ENCODE data around the gene FKTN.

- TF ChIP-seq HCFC1 (IDR thresholded peaks at IDR 0.05; ENCODE audit: low read depth, low read length) (no peak), SAFB2 (IDR thresholded peaks at IDR 0.05; ENCODE audit: borderline replicate concordance, low read depth, low read length, severe bottlenecking) (no peak), ZNF707 (CRISPR knock-in tag; conservative IDR thresholded peaks at IDR 0.05) (no peak), HMG20A (CRISPR knock-in tag; conservative IDR thresholded peaks at IDR 0.05) (no peak), POLR2AphosphoS5 (IDR thresholded peaks at IDR 0.05; ENCODE audit: control insufficient read depth, insufficient read depth, low read depth, low read length) (no peak), POLR2AphosphoS2 (IDR thresholded peaks at IDR 0.05; ENCODE audit: low read length) (no peak), CHCHD3 (CRISPR knock-in tag; IDR thresholded peaks at IDR 0.05) (no peak), RAD21 (CRISPR knock-in tag; conservative IDR thresholded peaks at IDR 0.05 in 1 of 2, IDR thresholded peaks at IDR 0.05 in 1 of 2) (no peak)
- TF ChIP-seq, protein P1, sequence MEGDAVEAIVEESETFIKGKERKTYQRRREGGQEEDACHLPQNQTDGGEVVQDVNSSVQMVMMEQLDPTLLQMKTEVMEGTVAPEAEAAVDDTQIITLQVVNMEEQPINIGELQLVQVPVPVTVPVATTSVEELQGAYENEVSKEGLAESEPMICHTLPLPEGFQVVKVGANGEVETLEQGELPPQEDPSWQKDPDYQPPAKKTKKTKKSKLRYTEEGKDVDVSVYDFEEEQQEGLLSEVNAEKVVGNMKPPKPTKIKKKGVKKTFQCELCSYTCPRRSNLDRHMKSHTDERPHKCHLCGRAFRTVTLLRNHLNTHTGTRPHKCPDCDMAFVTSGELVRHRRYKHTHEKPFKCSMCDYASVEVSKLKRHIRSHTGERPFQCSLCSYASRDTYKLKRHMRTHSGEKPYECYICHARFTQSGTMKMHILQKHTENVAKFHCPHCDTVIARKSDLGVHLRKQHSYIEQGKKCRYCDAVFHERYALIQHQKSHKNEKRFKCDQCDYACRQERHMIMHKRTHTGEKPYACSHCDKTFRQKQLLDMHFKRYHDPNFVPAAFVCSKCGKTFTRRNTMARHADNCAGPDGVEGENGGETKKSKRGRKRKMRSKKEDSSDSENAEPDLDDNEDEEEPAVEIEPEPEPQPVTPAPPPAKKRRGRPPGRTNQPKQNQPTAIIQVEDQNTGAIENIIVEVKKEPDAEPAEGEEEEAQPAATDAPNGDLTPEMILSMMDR (IDR thresholded peaks at IDR 0.05 in 2 of 3, conservative IDR thresholded peaks at IDR 0.05 in 1 of 3; ENCODE audit: insufficient read depth in 2 of 3, low read depth in 1 of 3, low read length in 3 of 3): no peak
- TF ChIP-seq, protein P2, sequence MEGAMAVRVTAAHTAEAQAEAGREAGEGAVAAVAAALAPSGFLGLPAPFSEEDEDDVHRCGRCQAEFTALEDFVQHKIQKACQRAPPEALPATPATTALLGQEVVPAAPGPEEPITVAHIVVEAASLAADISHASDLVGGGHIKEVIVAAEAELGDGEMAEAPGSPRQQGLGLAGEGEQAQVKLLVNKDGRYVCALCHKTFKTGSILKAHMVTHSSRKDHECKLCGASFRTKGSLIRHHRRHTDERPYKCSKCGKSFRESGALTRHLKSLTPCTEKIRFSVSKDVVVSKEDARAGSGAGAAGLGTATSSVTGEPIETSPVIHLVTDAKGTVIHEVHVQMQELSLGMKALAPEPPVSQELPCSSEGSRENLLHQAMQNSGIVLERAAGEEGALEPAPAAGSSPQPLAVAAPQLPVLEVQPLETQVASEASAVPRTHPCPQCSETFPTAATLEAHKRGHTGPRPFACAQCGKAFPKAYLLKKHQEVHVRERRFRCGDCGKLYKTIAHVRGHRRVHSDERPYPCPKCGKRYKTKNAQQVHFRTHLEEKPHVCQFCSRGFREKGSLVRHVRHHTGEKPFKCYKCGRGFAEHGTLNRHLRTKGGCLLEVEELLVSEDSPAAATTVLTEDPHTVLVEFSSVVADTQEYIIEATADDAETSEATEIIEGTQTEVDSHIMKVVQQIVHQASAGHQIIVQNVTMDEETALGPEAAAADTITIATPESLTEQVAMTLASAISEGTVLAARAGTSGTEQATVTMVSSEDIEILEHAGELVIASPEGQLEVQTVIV (CRISPR knock-in tag; IDR thresholded peaks at IDR 0.05; ENCODE audit: borderline replicate concordance): no peak
- TF ChIP-seq, protein P3, sequence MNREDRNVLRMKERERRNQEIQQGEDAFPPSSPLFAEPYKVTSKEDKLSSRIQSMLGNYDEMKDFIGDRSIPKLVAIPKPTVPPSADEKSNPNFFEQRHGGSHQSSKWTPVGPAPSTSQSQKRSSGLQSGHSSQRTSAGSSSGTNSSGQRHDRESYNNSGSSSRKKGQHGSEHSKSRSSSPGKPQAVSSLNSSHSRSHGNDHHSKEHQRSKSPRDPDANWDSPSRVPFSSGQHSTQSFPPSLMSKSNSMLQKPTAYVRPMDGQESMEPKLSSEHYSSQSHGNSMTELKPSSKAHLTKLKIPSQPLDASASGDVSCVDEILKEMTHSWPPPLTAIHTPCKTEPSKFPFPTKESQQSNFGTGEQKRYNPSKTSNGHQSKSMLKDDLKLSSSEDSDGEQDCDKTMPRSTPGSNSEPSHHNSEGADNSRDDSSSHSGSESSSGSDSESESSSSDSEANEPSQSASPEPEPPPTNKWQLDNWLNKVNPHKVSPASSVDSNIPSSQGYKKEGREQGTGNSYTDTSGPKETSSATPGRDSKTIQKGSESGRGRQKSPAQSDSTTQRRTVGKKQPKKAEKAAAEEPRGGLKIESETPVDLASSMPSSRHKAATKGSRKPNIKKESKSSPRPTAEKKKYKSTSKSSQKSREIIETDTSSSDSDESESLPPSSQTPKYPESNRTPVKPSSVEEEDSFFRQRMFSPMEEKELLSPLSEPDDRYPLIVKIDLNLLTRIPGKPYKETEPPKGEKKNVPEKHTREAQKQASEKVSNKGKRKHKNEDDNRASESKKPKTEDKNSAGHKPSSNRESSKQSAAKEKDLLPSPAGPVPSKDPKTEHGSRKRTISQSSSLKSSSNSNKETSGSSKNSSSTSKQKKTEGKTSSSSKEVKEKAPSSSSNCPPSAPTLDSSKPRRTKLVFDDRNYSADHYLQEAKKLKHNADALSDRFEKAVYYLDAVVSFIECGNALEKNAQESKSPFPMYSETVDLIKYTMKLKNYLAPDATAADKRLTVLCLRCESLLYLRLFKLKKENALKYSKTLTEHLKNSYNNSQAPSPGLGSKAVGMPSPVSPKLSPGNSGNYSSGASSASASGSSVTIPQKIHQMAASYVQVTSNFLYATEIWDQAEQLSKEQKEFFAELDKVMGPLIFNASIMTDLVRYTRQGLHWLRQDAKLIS (CRISPR knock-in tag; IDR thresholded peaks at IDR 0.05): no peak
Observed at GRCh38 chr9:105554042-105554441, 3.9 kb upstream of the FKTN start.
